Panc1 (cell line): ENCODE data around the gene ZNF761.

Experiments used
- CTCF ChIP-seq: fragments of 450-650 bp; IDR thresholded peaks from 2 replicates; pipeline ENCODE4 v1.5.1; 2017; ENCODE audit warnings: mild to moderate bottlenecking
- POLR2AphosphoS5 ChIP-seq: IDR thresholded peaks from 2 replicates; pipeline ENCODE4 v1.6.1; 2012; ENCODE audit warnings: mild to moderate bottlenecking, low read depth, low read length, moderate library complexity
- REST ChIP-seq, 2 experiments: IDR thresholded peaks; 2 replicates each; pipeline ENCODE4 v1.6.1; 2011 to 2012; ENCODE audit warnings: low read depth in 2 of 2, control low read depth in 1 of 2, low read length in 1 of 2, mild to moderate bottlenecking in 1 of 2, moderate library complexity in 1 of 2; ENCODE audit not compliant: insufficient read depth in 1 of 2

- TF ChIP-seq CTCF (no peak), POLR2AphosphoS5 (no peak), REST (IDR thresholded peaks at IDR 0.05; ENCODE audit: insufficient read depth in 1 of 2, low read depth in 2 of 2, low read length in 1 of 2) (no peak)
These were observed 30.1 kb downstream of the ZNF761 start for GRCh38 chr19:53461866-53462265.
